A549 (cell line): ENCODE results near the gene POLR3F.

ENCODE experiments used
- CTCF ChIP-seq: fragments of >200 bp; sonication (Bioruptor Twin); formaldehyde crosslinking; IDR thresholded peaks from 3 replicates; pipeline ENCODE4 v1.5.1; 2016
- EP300 ChIP-seq, 2 experiments: fragments of >200 bp; sonication (Bioruptor Twin); formaldehyde crosslinking; IDR thresholded peaks; 2 replicates in 1 of 2; 3 replicates in 1 of 2; pipeline ENCODE4 v1.6.1; 2016 to 2017
- ESRRA ChIP-seq: fragments of 150-350 bp; IDR thresholded peaks from 2 replicates; pipeline ENCODE4 v1.6.1; 2014; ENCODE audit warnings: mild to moderate bottlenecking, low read length, borderline replicate concordance
- HDAC2 ChIP-seq: fragments of 200-600 bp; sonication (generic); IDR thresholded peaks from 2 replicates; pipeline ENCODE4 v1.6.1; 2016
- HOXB5 ChIP-seq: fragments of 250-450 bp; sonication (Bioruptor Pico); IDR thresholded peaks from 2 replicates; pipeline ENCODE4 v1.5.0; 2020; ENCODE audit warnings: mild to moderate bottlenecking, moderate library complexity
- MAX ChIP-seq: IDR thresholded peaks from 2 replicates; pipeline ENCODE4 v1.6.1; 2012
- POLR2A ChIP-seq: IDR thresholded peaks from 2 replicates; pipeline ENCODE4 v1.6.1; 2012; ENCODE audit warnings: mild to moderate bottlenecking, low read length
- RAD21 ChIP-seq, 2 experiments: fragments of >200 bp in 1 of 2; sonication (Bioruptor Twin) in 1 of 2; formaldehyde crosslinking in 1 of 2; IDR thresholded peaks in 1 of 2; conservative IDR thresholded peaks in 1 of 2; 2 replicates in 1 of 2; 3 replicates in 1 of 2; pipeline ENCODE4 v1.6.1; 2012 to 2018; ENCODE audit warnings: inconsistent platforms in 1 of 2
- RCOR1 ChIP-seq: fragments of 150-350 bp; IDR thresholded peaks from 2 replicates; pipeline ENCODE4 v1.6.1; 2014; ENCODE audit warnings: antibody characterized with exemption, low read length, low read depth
- REST ChIP-seq: fragments of 200-600 bp; sonication (generic); IDR thresholded peaks from 2 replicates; pipeline ENCODE4 v1.6.1; 2016; ENCODE audit warnings: antibody characterized with exemption, mild to moderate bottlenecking, moderate library complexity
- RFX5 ChIP-seq: fragments of 450-650 bp; IDR thresholded peaks from 2 replicates; pipeline ENCODE4 v1.7.1; 2014; ENCODE audit warnings: antibody characterized with exemption, mild to moderate bottlenecking, moderate library complexity
- SMC3 ChIP-seq: fragments of >200 bp; sonication (Bioruptor Twin); formaldehyde crosslinking; IDR thresholded peaks from 3 replicates; pipeline ENCODE4 v1.6.1; 2018; ENCODE audit warnings: inconsistent platforms
- USF2 ChIP-seq: fragments of 450-650 bp; IDR thresholded peaks from 2 replicates; pipeline ENCODE4 v1.6.1; 2014; ENCODE audit warnings: antibody characterized with exemption
- ZFP36 ChIP-seq: fragments of 450-650 bp; IDR thresholded peaks from 2 replicates; pipeline ENCODE4 v1.6.1; 2014; ENCODE audit warnings: borderline replicate concordance; ENCODE audit not compliant: partially characterized antibody

- no peak for TF ChIP-seq CTCF
- TF ChIP-seq ZFP36: no peak
- TF ChIP-seq EP300 (IDR thresholded peaks at IDR 0.05): no peak
- TF ChIP-seq RAD21 (conservative IDR thresholded peaks at IDR 0.05 in 1 of 2, IDR thresholded peaks at IDR 0.05 in 1 of 2): no peak
- TF ChIP-seq POLR2A: no peak
- TF ChIP-seq SMC3: no peak
- TF ChIP-seq RCOR1: no peak
- no peak for TF ChIP-seq RFX5
- TF ChIP-seq USF2: no peak
- no peak for TF ChIP-seq ESRRA
- no peak for TF ChIP-seq REST
- TF ChIP-seq HDAC2: no peak
- no peak for TF ChIP-seq HOXB5 (CRISPR knock-in tag)
- no peak for TF ChIP-seq MAX
These were observed 61.9 kb downstream of the POLR3F start for GRCh38 chr20:18529041-18529440.
